H1 (cell line): ENCODE measurements around the gene EVI5. TPM values are rescaled to one million over a fixed set of nuclear protein-coding genes. Genes with fewer than 3 reads are reported as not detected.

Experiments used
- EGR1 ChIP-seq: IDR thresholded peaks from 2 replicates; pipeline ENCODE4 v1.6.1; 2011; ENCODE audit warnings: low read depth, low read length, borderline replicate concordance
- polyA plus RNA-seq, 7 experiments: library from polyadenylated mRNA; depleted of rRNA in 3 of 7; stranded (reverse) in 5 of 7; unstranded in 2 of 7; fragments of >200 nt in 5 of 7; fragments of 200-250 nt in 2 of 7; gene quantifications; 1 replicate in 5 of 7; 2 replicates in 1 of 7; 4 replicates in 1 of 7; pipeline versions ENCODE4 v1.2.1 to v1.2.3, GENCODE V29; 2011 to 2013; ENCODE audit warnings: missing spikeins in 2 of 7, mixed read lengths in 2 of 7
- total RNA-seq: library from RNA; stranded (reverse); fragmentation: NEBNext Ultra II Directional; extraction: Animal tissue kit (Norgen Biotek cat#: 25700); gene quantifications from 2 replicates; pipeline ENCODE4 v1.2.1, GENCODE V29; 2021

EVI5 gene
- total and polyA plus RNA-seq, 2 of the 8 experiments (the other 6 are each of a cell fraction or from before 2014, with no cell fraction given), result 1.7 to 13.7 TPM

DNA sequence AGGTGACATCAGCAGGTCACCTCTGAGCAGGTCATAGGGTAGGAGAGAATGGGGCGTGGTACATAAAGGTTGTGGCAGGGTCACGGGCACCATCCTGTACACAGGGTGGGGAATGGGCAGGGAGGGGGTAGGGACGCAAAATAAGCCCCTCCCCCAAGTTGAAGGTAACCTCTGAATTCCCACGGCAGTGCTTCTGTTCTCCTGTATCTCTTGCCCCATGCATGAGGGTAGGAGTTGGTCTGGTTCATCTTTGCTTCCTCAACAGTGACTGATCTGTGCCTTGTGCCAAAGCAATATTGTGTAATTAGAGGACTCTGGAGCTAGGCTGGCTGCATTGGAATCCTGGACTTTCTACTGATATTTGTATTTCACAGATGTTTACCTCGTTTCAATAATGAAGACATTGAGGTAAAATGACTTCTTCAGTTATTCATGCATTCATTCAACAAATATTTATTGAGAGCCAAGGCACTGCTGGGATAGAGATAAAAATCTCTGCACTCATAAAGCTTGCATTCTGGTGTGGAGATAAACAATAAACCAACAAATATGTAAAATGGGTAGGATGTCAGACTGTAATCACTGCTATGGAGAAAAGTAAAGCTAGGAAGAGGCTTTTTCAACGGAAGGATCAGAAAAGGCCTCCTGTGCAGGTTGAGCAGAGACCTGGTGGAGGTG, 279.8 kb downstream of the EVI5 start (continued):
- TF ChIP-seq EGR1, result no peak
